ENCODE measurements around the gene HSPG2.

HSPG2 gene

GRCh38 chr1:21870611-21871010 is 66.5 kb downstream of the HSPG2 start:
- DNase-seq (ENCODE audit: low read depth, low spot score): no peak
- H3K27ac ChIP-seq: no peak overlapping the region

GRCh38 chr1:21869620-21870121 is 67.4 kb downstream of the HSPG2 start:
- DNase-seq (ENCODE audit: low read depth, low spot score): peak; percentile 60
- no peak overlapping the region for H3K27ac ChIP-seq

- DNase-seq (ENCODE audit: low read depth, low spot score): no peak
- no peak overlapping the region for H3K27ac ChIP-seq
These were observed 68.1 kb downstream of the HSPG2 start for GRCh38 chr1:21868941-21869454.

- DNase-seq (ENCODE audit: low read depth, low spot score): no peak
- no peak overlapping the region for H3K27ac ChIP-seq
These were observed 68.6 kb downstream of the HSPG2 start for GRCh38 chr1:21868482-21868881.

- H3K27ac ChIP-seq: no peak overlapping the region
- DNase-seq (ENCODE audit: low read depth, low spot score): no peak
These were observed 69.6 kb downstream of the HSPG2 start for GRCh38 chr1:21867451-21867996.

- no peak for DNase-seq (ENCODE audit: low read depth, low spot score)
- no peak overlapping the region for H3K27ac ChIP-seq
These were observed 70.4 kb downstream of the HSPG2 start for GRCh38 chr1:21866707-21867043.

DNA sequence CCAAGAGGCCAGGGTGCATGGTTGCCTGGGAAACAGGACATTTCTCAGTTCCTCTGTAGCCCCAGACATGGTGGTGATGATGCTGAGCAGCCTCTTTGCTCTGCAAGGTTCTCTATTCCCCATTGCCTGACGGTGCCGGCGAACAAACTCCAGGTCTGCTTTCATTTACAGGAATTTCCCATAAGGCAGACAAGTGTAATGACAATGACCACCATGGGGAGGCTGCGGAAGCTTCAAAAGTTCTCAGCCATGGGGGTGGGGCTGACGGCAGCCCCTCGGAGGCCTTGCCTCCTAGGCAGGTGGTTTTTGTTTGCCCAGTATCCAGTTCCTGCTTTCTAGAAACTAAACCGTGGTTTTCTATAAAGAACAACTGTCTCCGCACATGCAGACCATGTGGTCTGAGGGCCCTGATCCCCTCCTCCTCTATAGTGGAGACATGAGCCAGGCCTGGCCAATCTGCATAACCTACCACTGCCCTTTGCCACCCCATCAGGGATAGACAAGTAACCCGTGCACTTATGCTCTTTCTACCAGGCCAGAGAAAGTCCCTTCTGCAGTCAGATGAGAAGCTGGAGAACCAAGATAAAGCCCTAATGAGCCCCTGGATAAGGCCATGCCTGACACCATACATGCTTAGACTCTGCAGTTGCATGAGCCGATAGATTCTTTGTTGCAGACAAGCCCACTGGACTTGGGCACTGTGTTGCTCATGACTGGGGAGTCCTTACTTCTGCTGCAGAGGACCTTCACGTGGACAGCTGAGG is 71.0 kb downstream of the HSPG2 start:
- no peak for DNase-seq (ENCODE audit: low read depth, low spot score)
- H3K27ac ChIP-seq: no peak overlapping the region

DNA sequence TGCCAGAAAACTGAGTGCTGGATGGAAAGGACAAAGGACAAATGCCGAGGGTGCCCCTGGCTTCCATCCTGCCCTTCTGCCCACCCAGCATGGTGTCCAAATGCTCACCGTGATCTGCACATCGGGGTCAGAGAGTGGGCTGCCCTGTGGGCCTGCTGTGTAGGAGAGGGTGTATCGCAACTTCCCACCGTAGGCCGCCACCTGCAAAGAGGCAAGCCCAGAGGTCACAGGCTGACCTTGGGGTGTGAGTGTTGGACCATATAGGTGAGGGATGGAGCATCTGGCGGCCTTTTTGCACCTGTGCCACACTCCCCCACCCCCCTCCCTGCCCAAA is 71.5 kb downstream of the HSPG2 start:
- no peak for DNase-seq (ENCODE audit: low read depth, low spot score)
- H3K27ac ChIP-seq: no peak overlapping the region

DNA sequence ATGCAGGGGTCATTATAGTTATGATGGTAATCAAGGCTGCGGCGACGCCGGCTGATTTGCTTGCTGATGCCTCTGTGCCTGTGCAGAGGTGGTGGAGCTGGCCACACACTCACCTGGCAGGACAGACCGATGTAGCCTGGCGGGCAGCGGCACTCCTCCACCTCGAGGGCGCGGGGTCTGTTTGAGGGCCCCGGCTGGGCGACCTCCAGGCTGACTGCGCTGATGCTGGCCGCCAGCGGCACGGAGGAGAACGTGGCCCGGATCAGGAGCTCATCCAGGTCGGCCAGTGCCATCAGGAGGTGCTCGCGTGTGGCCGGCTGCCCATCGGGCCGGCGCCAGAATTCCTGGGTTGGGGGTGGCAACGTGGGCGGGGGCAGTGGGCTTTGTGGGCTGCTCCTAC is 72.4 kb downstream of the HSPG2 start:
- no peak overlapping the region for H3K27ac ChIP-seq
- DNase-seq (ENCODE audit: low read depth, low spot score): no peak

DNA sequence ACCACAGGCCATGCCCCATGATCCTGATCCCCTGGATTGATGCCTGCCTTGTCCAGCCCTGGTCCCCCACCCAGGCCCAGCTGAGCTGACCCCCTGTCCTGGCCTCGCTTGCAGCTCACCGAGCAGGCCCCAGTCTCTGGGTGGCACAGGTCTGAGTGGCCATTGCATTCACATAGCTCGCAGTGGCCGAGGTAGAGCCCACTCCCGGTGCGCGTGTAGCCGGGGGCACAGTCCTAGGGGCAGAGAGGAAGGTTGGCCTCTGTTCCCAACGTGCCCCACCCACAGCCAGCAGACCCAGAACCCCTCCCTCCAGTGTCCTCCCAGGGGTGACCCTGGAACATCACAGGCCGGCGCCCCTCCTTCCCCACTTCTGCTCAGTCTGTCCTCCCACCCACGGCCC is 73.1 kb downstream of the HSPG2 start:
- H3K27ac ChIP-seq: no peak overlapping the region
- no peak for DNase-seq (ENCODE audit: low read depth, low spot score)

GRCh38 chr1:21861602-21862429 is 75.3 kb downstream of the HSPG2 start:
- no peak for DNase-seq (ENCODE audit: low read depth, low spot score)
- H3K27ac ChIP-seq: no peak overlapping the region

DNA sequence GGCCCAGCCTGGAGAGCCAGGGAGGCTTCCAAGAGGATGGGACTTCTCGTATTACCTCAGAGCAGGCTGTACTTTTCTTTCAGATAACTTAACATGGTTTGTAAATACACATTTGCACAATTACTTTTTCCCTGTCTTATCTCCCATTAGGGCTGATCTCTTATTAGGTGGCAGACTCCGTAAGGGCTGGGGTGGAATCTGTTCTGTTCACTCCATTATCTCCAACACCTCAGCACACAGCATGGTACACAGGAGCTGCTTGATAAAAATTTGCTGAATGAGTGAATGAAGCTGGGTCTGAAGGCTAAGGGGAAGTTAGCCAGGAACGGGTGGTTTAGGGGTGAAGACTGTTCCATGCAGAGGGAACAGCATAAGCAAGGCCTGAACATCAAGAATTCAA is 76.1 kb downstream of the HSPG2 start:
- DNase-seq (ENCODE audit: low read depth, low spot score): no peak

DNA sequence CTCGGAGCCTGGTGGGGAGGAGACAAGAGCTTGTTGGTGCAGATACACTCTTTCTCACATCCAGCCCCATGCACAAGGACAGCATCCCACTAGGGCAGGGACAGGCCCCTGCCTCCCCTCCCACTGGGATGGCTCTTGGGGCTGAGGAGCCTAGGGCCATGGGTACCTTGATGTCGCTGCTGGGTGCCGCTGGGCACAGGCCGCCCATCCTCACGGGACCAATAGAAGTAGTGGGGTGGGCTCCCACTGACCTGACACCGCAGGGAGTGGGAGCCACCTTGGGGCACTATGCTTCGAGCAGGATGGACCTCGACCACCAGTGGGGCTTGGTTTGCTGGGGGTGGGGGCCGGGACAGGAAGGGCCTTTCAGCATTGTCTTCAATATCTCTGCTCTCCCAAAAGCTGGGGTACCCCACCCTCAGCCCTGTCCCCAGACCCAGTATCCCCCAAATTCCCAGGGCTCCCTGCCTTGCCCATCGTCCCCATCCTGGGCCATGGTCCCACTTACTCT is 77.4 kb downstream of the HSPG2 start:
- no peak overlapping the region for H3K27ac ChIP-seq
- DNase-seq (ENCODE audit: low read depth, low spot score): no peak

More for the DNA sequence above, 76.1 kb downstream of the HSPG2 start:
- no peak overlapping the region for H3K27ac ChIP-seq

DNA sequence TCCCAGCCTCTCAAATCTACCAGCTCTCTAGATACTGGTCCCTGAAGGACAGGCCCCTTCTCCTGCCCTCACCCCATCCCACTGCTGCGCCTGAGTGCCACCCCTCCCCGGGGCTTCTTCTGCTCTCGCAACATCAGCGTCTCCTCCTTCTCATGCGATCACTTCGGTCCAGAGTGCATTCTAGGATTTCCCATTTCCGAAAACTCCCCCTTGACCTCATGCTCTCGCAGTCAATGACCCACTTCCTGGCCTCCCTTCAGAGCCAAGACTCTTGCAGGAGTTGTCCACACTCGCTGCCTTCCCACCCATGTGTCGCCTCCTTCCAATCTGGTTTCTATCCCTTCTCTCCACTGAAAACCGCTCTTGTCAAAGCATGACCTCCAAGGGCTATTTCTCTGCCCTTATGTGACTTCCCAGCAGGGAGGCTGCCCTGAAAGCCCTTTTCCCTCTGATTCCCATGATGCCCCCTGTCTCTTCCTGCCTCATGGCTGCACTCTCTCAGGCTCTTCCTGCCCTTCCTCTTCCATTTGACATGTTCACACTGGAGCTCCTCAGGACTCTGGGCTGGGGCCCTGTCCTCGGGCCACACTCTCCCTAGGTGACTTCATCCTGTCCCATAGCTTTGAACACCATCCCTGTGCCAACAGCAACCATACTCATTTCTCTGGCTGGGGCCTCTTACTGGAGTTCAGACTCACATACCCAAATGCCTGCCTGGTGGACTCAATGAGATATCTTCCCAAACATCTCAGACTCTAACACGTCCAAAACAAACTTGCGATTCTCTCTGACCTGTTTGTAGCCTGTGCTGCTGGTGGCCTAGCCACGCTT is 79.1 kb downstream of the HSPG2 start:
- H3K27ac ChIP-seq: no peak overlapping the region
- DNase-seq (ENCODE audit: low read depth, low spot score): no peak

GRCh38 chr1:21857142-21857839 is 79.8 kb downstream of the HSPG2 start:
- DNase-seq (ENCODE audit: low read depth, low spot score): no peak

GRCh38 chr1:21855257-21856096 is 81.6 kb downstream of the HSPG2 start:
- no peak for DNase-seq (ENCODE audit: low read depth, low spot score)
- H3K27ac ChIP-seq: no peak overlapping the region

More at GRCh38 chr1:21857142-21857839, 79.8 kb downstream of the HSPG2 start:
- H3K27ac ChIP-seq: no peak overlapping the region

GRCh38 chr1:21854751-21855131 is 82.4 kb downstream of the HSPG2 start:
- no peak overlapping the region for H3K27ac ChIP-seq
- no peak for DNase-seq (ENCODE audit: low read depth, low spot score)

GRCh38 chr1:21854090-21854750 is 82.9 kb downstream of the HSPG2 start:
- H3K27ac ChIP-seq: no peak overlapping the region
- DNase-seq (ENCODE audit: low read depth, low spot score): no peak

Data from epithelial cell of prostate (primary cell).